ENCODE results near the gene TP53BP1. TPM values are rescaled to one million over a fixed set of nuclear protein-coding genes. Genes with fewer than 3 reads are reported as not detected.

TP53BP1 gene
- total RNA-seq, 4 donors from 2014 or later: 17.6 to 49.4 (median 29.0) TPM

DNA sequence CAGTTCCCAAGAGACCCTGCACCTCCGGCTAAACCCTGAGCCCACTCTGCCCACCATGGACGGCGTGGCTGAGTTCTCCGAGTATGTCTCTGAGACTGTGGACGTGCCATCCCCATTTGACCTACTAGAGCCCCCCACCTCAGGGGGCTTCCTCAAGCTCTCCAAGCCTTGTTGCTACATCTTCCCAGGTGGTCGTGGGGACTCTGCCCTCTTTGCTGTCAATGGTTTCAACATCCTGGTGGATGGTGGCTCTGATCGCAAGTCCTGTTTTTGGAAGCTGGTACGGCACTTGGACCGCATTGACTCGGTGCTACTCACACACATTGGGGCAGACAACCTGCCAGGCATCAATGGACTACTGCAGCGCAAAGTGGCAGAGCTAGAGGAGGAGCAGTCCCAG, 28.5 kb upstream of the TP53BP1 start:
- 92% methylated on average over 7 of the region's 11 CpGs for WGBS
- H3K9me3 ChIP-seq: no peaks in the 10 kb centered on the region
- no peak for DNase-seq (ENCODE audit: low spot score in 2 of 2)
- no peak overlapping the region for H3K4me3 ChIP-seq
- H3K27me3 ChIP-seq: no peaks in the 10 kb centered on the region
- TF ChIP-seq POLR2A (IDR thresholded peaks at IDR 0.05) (no peak), EP300 (IDR thresholded peaks at IDR 0.05) (no peak), POLR2AphosphoS5 (IDR thresholded peaks at IDR 0.05) (no peak)
- TF ChIP-seq, protein P1, sequence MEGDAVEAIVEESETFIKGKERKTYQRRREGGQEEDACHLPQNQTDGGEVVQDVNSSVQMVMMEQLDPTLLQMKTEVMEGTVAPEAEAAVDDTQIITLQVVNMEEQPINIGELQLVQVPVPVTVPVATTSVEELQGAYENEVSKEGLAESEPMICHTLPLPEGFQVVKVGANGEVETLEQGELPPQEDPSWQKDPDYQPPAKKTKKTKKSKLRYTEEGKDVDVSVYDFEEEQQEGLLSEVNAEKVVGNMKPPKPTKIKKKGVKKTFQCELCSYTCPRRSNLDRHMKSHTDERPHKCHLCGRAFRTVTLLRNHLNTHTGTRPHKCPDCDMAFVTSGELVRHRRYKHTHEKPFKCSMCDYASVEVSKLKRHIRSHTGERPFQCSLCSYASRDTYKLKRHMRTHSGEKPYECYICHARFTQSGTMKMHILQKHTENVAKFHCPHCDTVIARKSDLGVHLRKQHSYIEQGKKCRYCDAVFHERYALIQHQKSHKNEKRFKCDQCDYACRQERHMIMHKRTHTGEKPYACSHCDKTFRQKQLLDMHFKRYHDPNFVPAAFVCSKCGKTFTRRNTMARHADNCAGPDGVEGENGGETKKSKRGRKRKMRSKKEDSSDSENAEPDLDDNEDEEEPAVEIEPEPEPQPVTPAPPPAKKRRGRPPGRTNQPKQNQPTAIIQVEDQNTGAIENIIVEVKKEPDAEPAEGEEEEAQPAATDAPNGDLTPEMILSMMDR (IDR thresholded peaks at IDR 0.05): no peak
- peaks cover 27% of the 10 kb centered on the region for H3K4me1 ChIP-seq
- H3K27ac ChIP-seq: no peak overlapping the region
- H3K36me3 ChIP-seq: peaks cover 34% of the 10 kb centered on the region

DNA sequence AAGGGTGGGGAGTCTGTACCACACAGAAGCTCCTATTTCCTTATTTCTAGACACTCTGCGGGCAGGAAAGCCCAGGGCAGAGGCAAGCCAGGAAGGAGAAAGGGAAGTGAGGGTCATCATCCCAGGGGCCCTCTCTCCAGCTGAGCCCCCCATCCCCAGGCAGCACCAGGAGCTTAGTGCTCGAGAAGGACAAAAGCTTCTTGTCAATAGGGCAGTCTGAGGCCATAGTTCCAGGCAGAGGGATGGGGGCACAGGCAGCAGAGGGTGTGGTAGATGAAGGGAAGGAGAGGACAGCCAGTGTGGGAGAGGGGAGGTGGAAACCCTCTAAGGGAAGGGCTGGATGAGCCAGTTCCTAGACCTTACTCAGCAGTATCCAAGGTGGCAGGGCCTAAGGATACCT, 27.2 kb upstream of the TP53BP1 start:
- no peaks in the 10 kb centered on the region for H3K9me3 ChIP-seq
- H3K4me3 ChIP-seq: no peak overlapping the region
- TF ChIP-seq, protein P1 (IDR thresholded peaks at IDR 0.05): no peak
- TF ChIP-seq POLR2AphosphoS5 (IDR thresholded peaks at IDR 0.05) (no peak), POLR2A (IDR thresholded peaks at IDR 0.05) (no peak), EP300 (IDR thresholded peaks at IDR 0.05) (no peak)
- peaks cover 3% of the 10 kb centered on the region for H3K27me3 ChIP-seq
- no peak overlapping the region for H3K27ac ChIP-seq
- DNase-seq (ENCODE audit: low spot score in 2 of 2): no peak
- WGBS: 83% methylated on average over 2 of the region's 2 CpGs
- peaks cover 29% of the 10 kb centered on the region for H3K36me3 ChIP-seq
- peaks cover 39% of the 10 kb centered on the region for H3K4me1 ChIP-seq

DNA sequence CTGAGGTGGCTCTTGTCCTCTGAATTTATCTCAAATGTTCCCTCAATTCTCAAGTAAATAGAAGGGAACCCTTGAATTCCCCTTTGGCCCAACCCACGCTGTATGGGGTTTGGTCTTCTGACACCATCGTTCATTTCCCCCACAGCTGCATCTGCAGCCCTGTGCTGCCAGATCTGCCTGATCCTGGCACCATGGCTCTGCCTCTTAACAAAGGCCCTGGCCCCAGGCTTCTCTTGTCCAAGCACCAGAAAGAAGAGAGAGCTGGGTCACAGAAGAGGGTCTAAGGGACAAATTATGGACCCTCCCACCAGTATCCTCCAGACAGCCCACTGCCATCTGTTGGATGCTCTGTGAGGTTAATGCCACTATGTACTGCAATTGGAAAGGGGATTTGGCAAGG, 26.2 kb upstream of the TP53BP1 start:
- H3K27ac ChIP-seq: no peak overlapping the region
- DNase-seq (ENCODE audit: low spot score in 2 of 2): no peak
- WGBS: 58% methylated on average over 2 of the region's 2 CpGs
- peaks cover 21% of the 10 kb centered on the region for H3K36me3 ChIP-seq
- peaks cover 43% of the 10 kb centered on the region for H3K4me1 ChIP-seq
- H3K9me3 ChIP-seq: no peaks in the 10 kb centered on the region
- no peak overlapping the region for H3K4me3 ChIP-seq
- no peak for TF ChIP-seq POLR2A (IDR thresholded peaks at IDR 0.05)
- no peak for TF ChIP-seq EP300 (IDR thresholded peaks at IDR 0.05)
- TF ChIP-seq POLR2AphosphoS5 (IDR thresholded peaks at IDR 0.05): no peak
- TF ChIP-seq, protein P1 (IDR thresholded peaks at IDR 0.05): no peak
- peaks cover 3% of the 10 kb centered on the region for H3K27me3 ChIP-seq

DNA sequence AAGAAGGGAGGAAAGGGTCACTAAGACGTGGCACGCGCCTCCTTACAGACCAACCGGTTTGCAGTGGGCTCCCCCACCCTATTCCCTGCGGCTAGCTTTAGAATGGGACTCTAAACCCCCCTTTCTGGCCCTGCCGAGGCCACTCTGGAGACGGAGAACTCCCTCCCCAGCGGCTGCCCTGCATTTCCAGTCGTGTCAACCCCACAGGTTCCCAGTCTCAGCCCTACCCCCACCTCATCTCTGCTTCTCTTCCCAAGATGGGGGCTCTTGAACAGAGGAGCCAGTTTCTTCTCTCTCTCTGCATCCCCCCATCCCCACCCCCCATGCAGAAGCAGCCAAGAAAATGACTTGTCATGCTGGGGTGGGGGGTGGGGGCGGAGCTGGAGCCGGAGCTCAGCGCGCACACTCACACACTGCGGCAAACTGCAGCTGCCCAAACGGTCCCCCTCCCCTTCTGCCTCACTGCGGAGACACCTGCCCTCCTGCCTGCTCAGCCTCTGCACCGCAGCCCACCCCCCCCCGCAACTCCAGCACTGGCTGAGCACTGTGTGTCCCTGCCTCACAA, 25.3 kb upstream of the TP53BP1 start:
- Histone ChIP-seq H3K27ac (peak overlapping the region; percentile 74), H3K27me3 (peaks cover 3% of the 10 kb centered on the region), H3K36me3 (peaks cover 12% of the 10 kb centered on the region), H3K4me3 (peak overlapping the region; percentile 45), H3K4me1 (peaks cover 47% of the 10 kb centered on the region), H3K9me3 (no peaks in the 10 kb centered on the region)
- TF ChIP-seq, protein P1 (IDR thresholded peaks at IDR 0.05): no peak
- TF ChIP-seq POLR2A (IDR thresholded peaks at IDR 0.05) (no peak), POLR2AphosphoS5 (IDR thresholded peaks at IDR 0.05) (no peak)
- DNase-seq (ENCODE audit: low spot score in 2 of 2): no peak
- 13% methylated on average over 8 of the region's 18 CpGs for WGBS

DNA sequence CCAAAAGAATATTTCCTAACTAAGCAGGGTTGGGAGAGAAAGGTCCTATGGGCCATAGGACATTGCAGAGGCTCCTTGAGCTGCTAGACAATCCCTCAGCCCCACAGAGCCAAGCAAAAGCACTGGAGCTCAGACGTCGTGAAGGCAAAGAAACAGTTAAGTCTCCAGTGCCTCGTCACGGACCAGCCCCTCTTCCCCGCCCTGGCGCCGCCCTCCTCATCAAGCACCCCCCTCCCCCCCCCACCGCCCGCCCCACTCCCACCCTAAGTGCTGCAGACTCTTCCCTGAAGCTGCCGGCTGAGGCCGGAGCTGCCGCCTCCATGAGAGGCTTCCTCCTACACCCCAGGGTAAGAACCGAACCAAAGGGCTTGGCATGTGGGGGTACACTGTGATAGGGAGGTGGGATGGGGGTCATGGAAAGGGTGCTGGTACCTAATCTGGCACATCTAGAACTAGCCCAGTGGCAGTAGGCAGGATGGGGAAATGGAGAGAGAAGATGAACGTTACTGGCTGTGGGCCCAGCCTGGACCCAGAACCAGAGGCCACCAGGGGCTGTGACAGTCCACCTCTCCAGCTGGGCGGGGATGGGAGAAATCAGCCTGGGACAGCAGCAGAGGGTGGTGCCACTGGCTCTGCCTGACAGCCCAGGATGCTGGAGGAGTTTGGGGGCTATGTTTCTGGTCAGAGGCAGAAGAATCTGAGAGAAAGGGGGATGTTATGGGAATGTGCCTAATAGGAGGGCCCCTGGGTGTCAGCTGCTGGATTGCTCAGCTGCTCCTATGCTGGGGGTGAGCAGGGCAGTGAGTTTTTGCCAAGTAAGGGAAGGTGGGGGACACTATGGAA, 24.6 kb upstream of the TP53BP1 start, which contains the start of gene MAP1A:
Gene MAP1A (plus strand): TSS at position 255 of the 843 bp plus-strand sequence. CDS start 3,866 bp downstream, outside the sequence.
- TF ChIP-seq, protein P1 (IDR thresholded peaks at IDR 0.05): no peak
- TF ChIP-seq POLR2AphosphoS5 (IDR thresholded peaks at IDR 0.05): no peak
- TF ChIP-seq EP300 (IDR thresholded peaks at IDR 0.05): no peak
- no peak for TF ChIP-seq POLR2A (IDR thresholded peaks at IDR 0.05)
- Histone ChIP-seq H3K27me3 (peaks cover 3% of the 10 kb centered on the region), H3K4me3 (peak within 1 kb of the TSS; percentile 45), H3K36me3 (peaks cover 12% of the 10 kb centered on the region), H3K27ac (peak within 1 kb of the TSS; percentile 74), H3K9me3 (no peaks in the 10 kb centered on the region), H3K4me1 (peaks cover 47% of the 10 kb centered on the region)
- DNase-seq (ENCODE audit: low spot score in 2 of 2): no peak
- WGBS: 2% methylated on average over 12 of the region's 15 CpGs
